ENCODE results near the gene PCDHA3. TPM values are rescaled to one million over a fixed set of nuclear protein-coding genes. Genes with fewer than 3 reads are reported as not detected.
"Not testable (repeated sequence)": the region's sequence is repeated elsewhere in the genome, so short reads cannot be mapped to it uniquely, and the experiment has no call there.

Gene PCDHA3
- total RNA-seq, 2 experiments from 2014 or later, result not detected

GRCh38 chr5:140796072-140796717, 4.7 kb upstream of the PCDHA3 start:
- POLR2A ChIA-PET, CTCF ChIA-PET: not testable (repeated sequence)

GRCh38 chr5:140796718-140797095, 4.2 kb upstream of the PCDHA3 start:
- H3K4me3 Mint-ChIP-seq, result no peak overlapping the region
- H3K27ac Mint-ChIP-seq, result no peak overlapping the region
- no peak for DNase-seq
- no peaks in the 10 kb centered on the region for H3K4me1 Mint-ChIP-seq (ENCODE audit: low read depth)
- peaks cover 32% of the 10 kb centered on the region for H3K27me3 Mint-ChIP-seq
- peaks cover 41% of the 10 kb centered on the region for H3K9me3 Mint-ChIP-seq
- intact Hi-C loops (cut with micrococcal nuclease), result loop anchor here (10.0 kb wide), 1 partner anchor 68 kb away; the partner anchor contains the start of gene PCDHA11
- POLR2A ChIA-PET, result no interaction called here
- H3K36me3 Mint-ChIP-seq, result peaks cover 8% of the 10 kb centered on the region
- CTCF ChIA-PET, result no interaction called here

More at GRCh38 chr5:140796072-140796717, 4.7 kb upstream of the PCDHA3 start:
- intact Hi-C loops (cut with micrococcal nuclease), result loop anchor here (10.0 kb wide), 1 partner anchor 69 kb away; the partner anchor contains the start of gene PCDHA11
- H3K4me1 Mint-ChIP-seq (ENCODE audit: low read depth); DNase-seq; H3K36me3 Mint-ChIP-seq; H3K4me3 Mint-ChIP-seq; H3K27ac Mint-ChIP-seq: not testable (repeated sequence)
- peaks cover 36% of the 10 kb centered on the region for H3K9me3 Mint-ChIP-seq
- peaks cover 32% of the 10 kb centered on the region for H3K27me3 Mint-ChIP-seq

GRCh38 chr5:140801494-140801841, 611 bp downstream of the PCDHA3 start:
- peaks cover 8% of the 10 kb centered on the region for H3K36me3 Mint-ChIP-seq
- DNase-seq, result no peak
- no peak overlapping the region for H3K4me3 Mint-ChIP-seq
- H3K27me3 Mint-ChIP-seq, result peaks cover 22% of the 10 kb centered on the region
- peaks cover 36% of the 10 kb centered on the region for H3K9me3 Mint-ChIP-seq
- H3K27ac Mint-ChIP-seq, result no peak overlapping the region
- ChIA-PET CTCF (no interaction called here), POLR2A (no interaction called here)
- no peaks in the 10 kb centered on the region for H3K4me1 Mint-ChIP-seq (ENCODE audit: low read depth)
- intact Hi-C loops (cut with micrococcal nuclease), result no loop called here

- peaks cover 38% of the 10 kb centered on the region for H3K9me3 Mint-ChIP-seq
- H3K27me3 Mint-ChIP-seq, result peaks cover 26% of the 10 kb centered on the region
- DNase-seq; CTCF ChIA-PET; intact Hi-C loops (cut with micrococcal nuclease); H3K4me3 Mint-ChIP-seq; H3K27ac Mint-ChIP-seq; H3K4me1 Mint-ChIP-seq (ENCODE audit: low read depth); POLR2A ChIA-PET: not testable (repeated sequence)
- H3K36me3 Mint-ChIP-seq, result peaks cover 10% of the 10 kb centered on the region
Observed at GRCh38 chr5:140802381-140802780, 1.5 kb downstream of the PCDHA3 start.

GRCh38 chr5:140802781-140803271, 2.0 kb downstream of the PCDHA3 start:
- intact Hi-C loops (cut with micrococcal nuclease), result no loop called here
- H3K36me3 Mint-ChIP-seq, result peaks cover 14% of the 10 kb centered on the region
- CTCF ChIA-PET, result no interaction called here

GRCh38 chr5:140806834-140807775, 6.2 kb downstream of the PCDHA3 start, which contains the start of gene PCDHA4:
Gene PCDHA4 (plus strand): TSS chr5:140807068.
- peaks cover 39% of the 10 kb centered on the region for H3K9me3 Mint-ChIP-seq
- H3K4me1 Mint-ChIP-seq (ENCODE audit: low read depth), result no peaks in the 10 kb centered on the region
- ChIA-PET POLR2A (no interaction called here), CTCF (interaction anchor here (0.5 to 2.9 kb wide), 5 partner anchors 10 to 338 kb away, joined by 3 to 11 read pairs (median 3); partner anchors contain the start of gene PCDHA1)
- intact Hi-C loops (cut with micrococcal nuclease), result no loop called here
- H3K4me3 Mint-ChIP-seq, result no peak within 1 kb of the TSS
- H3K27ac Mint-ChIP-seq, result no peak within 1 kb of the TSS
- H3K36me3 Mint-ChIP-seq, result peaks cover 16% of the 10 kb centered on the region
- peaks cover 12% of the 10 kb centered on the region for H3K27me3 Mint-ChIP-seq
- DNase-seq, result peak; percentile 32

More at GRCh38 chr5:140802781-140803271, 2.0 kb downstream of the PCDHA3 start:
- POLR2A ChIA-PET, result no interaction called here
- H3K27me3 Mint-ChIP-seq, result peaks cover 26% of the 10 kb centered on the region
- peaks cover 41% of the 10 kb centered on the region for H3K9me3 Mint-ChIP-seq
- DNase-seq, result no peak
- no peak overlapping the region for H3K27ac Mint-ChIP-seq
- H3K4me1 Mint-ChIP-seq (ENCODE audit: low read depth), result no peaks in the 10 kb centered on the region
- no peak overlapping the region for H3K4me3 Mint-ChIP-seq

GRCh38 chr5:140808241-140808888, 7.5 kb downstream of the PCDHA3 start:
- H3K9me3 Mint-ChIP-seq, result peaks cover 34% of the 10 kb centered on the region
- H3K4me1 Mint-ChIP-seq (ENCODE audit: low read depth); H3K27ac Mint-ChIP-seq; intact Hi-C loops (cut with micrococcal nuclease); DNase-seq; POLR2A ChIA-PET; H3K4me3 Mint-ChIP-seq: not testable (repeated sequence)
- CTCF ChIA-PET, result interaction anchor here (0.8 to 2.9 kb wide), 4 partner anchors 9 to 265 kb away, joined by 3 to 11 read pairs (median 3); partner anchors contain the start of gene PCDHA1
- H3K36me3 Mint-ChIP-seq, result peaks cover 14% of the 10 kb centered on the region
- H3K27me3 Mint-ChIP-seq, result peaks cover 12% of the 10 kb centered on the region

GRCh38 chr5:140808889-140809291, 8.0 kb downstream of the PCDHA3 start:
- Mint-ChIP-seq H3K36me3 (peaks cover 13% of the 10 kb centered on the region), H3K9me3 (peaks cover 30% of the 10 kb centered on the region), H3K27me3 (peaks cover 12% of the 10 kb centered on the region), H3K4me3 (no peak overlapping the region), H3K27ac (no peak overlapping the region), H3K4me1 (ENCODE audit: low read depth) (no peaks in the 10 kb centered on the region)
- POLR2A ChIA-PET, result no interaction called here
- intact Hi-C loops (cut with micrococcal nuclease), result no loop called here
- CTCF ChIA-PET, result no interaction called here
- DNase-seq, result no peak

GRCh38 chr5:140821375-140822280, 20.8 kb downstream of the PCDHA3 start, which contains the start of gene PCDHA5:
Gene PCDHA5 (plus strand): TSS chr5:140821613.
- Mint-ChIP-seq H3K27ac (no peak within 1 kb of the TSS), H3K36me3 (no peaks in the 10 kb centered on the region), H3K4me3 (no peak within 1 kb of the TSS), H3K4me1 (ENCODE audit: low read depth) (no peaks in the 10 kb centered on the region), H3K27me3 (peaks cover 3% of the 10 kb centered on the region), H3K9me3 (peaks cover 11% of the 10 kb centered on the region)
- intact Hi-C loops (cut with micrococcal nuclease), result no loop called here
- ChIA-PET CTCF (interaction anchor here (0.6 to 1.0 kb wide), 2 partner anchors 121 to 215 kb away, joined by 3 read pairs; no protein-coding TSS in a partner anchor), POLR2A (no interaction called here)
- DNase-seq, result peak; percentile 36

- DNase-seq, result no peak
- H3K27me3 Mint-ChIP-seq, result peaks cover 8% of the 10 kb centered on the region
- H3K4me3 Mint-ChIP-seq, result no peak overlapping the region
- intact Hi-C loops (cut with micrococcal nuclease), result no loop called here
- H3K36me3 Mint-ChIP-seq, result peaks cover 3% of the 10 kb centered on the region
- H3K27ac Mint-ChIP-seq, result no peak overlapping the region
- H3K4me1 Mint-ChIP-seq (ENCODE audit: low read depth), result no peaks in the 10 kb centered on the region
- CTCF ChIA-PET, result interaction anchor here (0.6 to 1.0 kb wide), 2 partner anchors 120 to 214 kb away, joined by 3 read pairs; no protein-coding TSS in a partner anchor
- POLR2A ChIA-PET, result no interaction called here
- H3K9me3 Mint-ChIP-seq, result peaks cover 13% of the 10 kb centered on the region
Observed at GRCh38 chr5:140822281-140822629, 21.4 kb downstream of the PCDHA3 start.

- Mint-ChIP-seq H3K27me3 (peaks cover 12% of the 10 kb centered on the region), H3K9me3 (peaks cover 15% of the 10 kb centered on the region)
- H3K27ac Mint-ChIP-seq; H3K36me3 Mint-ChIP-seq; H3K4me1 Mint-ChIP-seq (ENCODE audit: low read depth); CTCF ChIA-PET; intact Hi-C loops (cut with micrococcal nuclease); DNase-seq; H3K4me3 Mint-ChIP-seq; POLR2A ChIA-PET: not testable (repeated sequence)
Observed at GRCh38 chr5:140822969-140823368, 22.1 kb downstream of the PCDHA3 start.
